ENCODE data around the gene ANKRD63. TPM values are rescaled to one million over a fixed set of nuclear protein-coding genes. Genes with fewer than 3 reads are reported as not detected.

The ANKRD63 gene
- total RNA-seq, 1 experiment from 2014 or later, result 1.2 TPM

DNA sequence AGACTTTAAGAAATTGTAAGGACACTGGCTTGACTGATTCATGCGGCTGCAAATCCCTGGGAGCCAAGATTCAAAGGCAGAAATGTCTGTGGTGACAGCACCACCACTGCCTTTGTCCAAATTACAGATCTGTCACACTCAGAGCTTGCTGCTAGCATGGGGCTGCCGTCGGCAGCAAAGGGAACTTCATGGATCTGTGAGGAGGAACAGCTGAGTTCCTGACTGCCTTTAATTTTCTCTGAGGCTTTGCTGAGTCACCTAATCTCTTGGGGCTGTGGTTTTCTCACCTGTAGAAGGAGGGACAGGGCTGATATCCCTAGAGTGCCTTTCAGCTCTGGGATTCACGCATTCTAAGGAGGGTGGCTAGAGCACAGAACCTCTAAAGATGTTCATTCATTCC lies 48.1 kb downstream of the ANKRD63 start:
- BruUV-seq (replicated peaks), result no TSS peak
- Histone ChIP-seq H3K36me3 (ENCODE audit: low read depth, low read length) (peaks cover 10% of the 10 kb centered on the region), H3K79me2 (ENCODE audit: low read length) (no peaks in the 10 kb centered on the region), H3K9me2 (replicated peaks; ENCODE audit: low read length) (no peaks in the 10 kb centered on the region), H4K20me1 (ENCODE audit: low read length) (no peaks in the 10 kb centered on the region), H3K4me2 (ENCODE audit: low read length) (no peak overlapping the region), H3K27ac (ENCODE audit: low read length) (no peak overlapping the region), H3K4me1 (ENCODE audit: insufficient read depth, low read length) (peaks cover 15% of the 10 kb centered on the region), H3K27me3 (ENCODE audit: low read length) (no peaks in the 10 kb centered on the region), H3K4me3 (ENCODE audit: low read length) (no peak overlapping the region), H3K9me3 (ENCODE audit: low read length) (no peaks in the 10 kb centered on the region), H2AFZ (ENCODE audit: low read length) (no peak overlapping the region), H3K9ac (ENCODE audit: low read length) (no peak overlapping the region), H3F3A (ENCODE audit: low read length, unreplicated experiment) (peaks cover 5% of the 10 kb centered on the region)
- DNase-seq (peak; percentile 28), ATAC-seq (no peak)
- POLR2A ChIA-PET (ENCODE audit: unreplicated experiment), result no interaction called here
- TF ChIP-seq, protein P1, sequence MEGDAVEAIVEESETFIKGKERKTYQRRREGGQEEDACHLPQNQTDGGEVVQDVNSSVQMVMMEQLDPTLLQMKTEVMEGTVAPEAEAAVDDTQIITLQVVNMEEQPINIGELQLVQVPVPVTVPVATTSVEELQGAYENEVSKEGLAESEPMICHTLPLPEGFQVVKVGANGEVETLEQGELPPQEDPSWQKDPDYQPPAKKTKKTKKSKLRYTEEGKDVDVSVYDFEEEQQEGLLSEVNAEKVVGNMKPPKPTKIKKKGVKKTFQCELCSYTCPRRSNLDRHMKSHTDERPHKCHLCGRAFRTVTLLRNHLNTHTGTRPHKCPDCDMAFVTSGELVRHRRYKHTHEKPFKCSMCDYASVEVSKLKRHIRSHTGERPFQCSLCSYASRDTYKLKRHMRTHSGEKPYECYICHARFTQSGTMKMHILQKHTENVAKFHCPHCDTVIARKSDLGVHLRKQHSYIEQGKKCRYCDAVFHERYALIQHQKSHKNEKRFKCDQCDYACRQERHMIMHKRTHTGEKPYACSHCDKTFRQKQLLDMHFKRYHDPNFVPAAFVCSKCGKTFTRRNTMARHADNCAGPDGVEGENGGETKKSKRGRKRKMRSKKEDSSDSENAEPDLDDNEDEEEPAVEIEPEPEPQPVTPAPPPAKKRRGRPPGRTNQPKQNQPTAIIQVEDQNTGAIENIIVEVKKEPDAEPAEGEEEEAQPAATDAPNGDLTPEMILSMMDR (conservative IDR thresholded peaks at IDR 0.05; ENCODE audit: low read depth, low read length), result no peak
- TF ChIP-seq EZH2phosphoT487 (IDR thresholded peaks at IDR 0.05; ENCODE audit: borderline replicate concordance, low read length) (no peak), EZH2 (IDR thresholded peaks at IDR 0.05; ENCODE audit: low read length, unreplicated experiment) (no peak)
- intact Hi-C loops (cut with micrococcal nuclease), result loop anchor here (5.0 kb wide), 1 partner anchor 38 kb away; no protein-coding TSS in a partner anchor
- CTCF ChIA-PET, result interaction anchor here (1.5 kb wide), 1 partner anchor 40 kb away, joined by 3 read pairs; no protein-coding TSS in a partner anchor

DNA sequence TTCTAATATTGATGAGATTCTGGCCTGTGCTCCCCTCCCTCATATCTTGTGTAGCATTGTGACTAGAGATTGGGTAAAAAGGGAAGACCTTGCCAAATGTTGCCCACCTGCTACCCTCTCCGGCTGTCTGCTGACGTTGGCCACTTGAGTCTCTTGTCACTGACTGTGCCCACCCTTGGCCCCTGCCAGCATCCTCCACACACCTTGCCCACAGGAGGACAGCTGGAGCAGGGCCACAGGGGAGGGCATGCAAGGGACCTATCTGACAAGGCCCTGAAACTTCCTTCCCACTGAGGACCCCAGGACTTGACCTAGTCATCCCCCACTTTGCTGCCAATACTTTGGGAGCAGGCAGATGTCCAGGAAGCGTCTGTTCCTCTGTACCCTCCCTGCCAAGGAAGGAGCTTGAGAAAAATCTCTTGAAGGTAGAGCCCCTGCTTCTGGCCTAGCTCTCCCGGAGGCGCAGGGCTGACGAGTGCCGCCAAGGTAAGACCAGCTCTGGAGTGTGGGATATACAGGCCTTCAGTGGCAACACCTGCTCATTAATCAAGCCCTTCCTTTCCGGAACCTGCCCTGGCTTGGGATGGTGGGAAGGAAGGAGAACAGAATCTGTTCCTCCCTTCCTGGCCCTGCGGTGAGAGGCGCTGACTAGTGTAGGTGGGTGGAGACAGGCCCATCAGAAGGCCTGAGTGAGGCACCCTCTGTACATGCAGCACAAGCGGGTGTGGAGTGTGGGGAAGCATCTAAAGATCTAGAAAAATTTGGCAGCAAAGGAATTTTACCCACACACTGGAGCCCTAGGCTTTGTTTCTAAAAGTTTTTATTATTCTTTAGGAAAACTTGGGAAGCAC lies 48.9 kb downstream of the ANKRD63 start:
- no peaks in the 10 kb centered on the region for H3K79me2 ChIP-seq (ENCODE audit: low read length)
- H3K27me3 ChIP-seq (ENCODE audit: low read length), result no peaks in the 10 kb centered on the region
- ChIA-PET POLR2A (ENCODE audit: unreplicated experiment) (no interaction called here), CTCF (interaction anchor here (1.5 kb wide), 1 partner anchor 41 kb away, joined by 3 read pairs; no protein-coding TSS in a partner anchor)
- no peak overlapping the region for H3K4me3 ChIP-seq (ENCODE audit: low read length)
- no peak overlapping the region for H2AFZ ChIP-seq (ENCODE audit: low read length)
- H3K27ac ChIP-seq (ENCODE audit: low read length), result no peak overlapping the region
- no peak overlapping the region for H3K9ac ChIP-seq (ENCODE audit: low read length)
- DNase-seq (no peak), ATAC-seq (no peak)
- H4K20me1 ChIP-seq (ENCODE audit: low read length), result no peaks in the 10 kb centered on the region
- intact Hi-C loops (cut with micrococcal nuclease), result no loop called here
- TF ChIP-seq, protein P1 (conservative IDR thresholded peaks at IDR 0.05; ENCODE audit: low read depth, low read length), result no peak
- no peak for TF ChIP-seq EZH2phosphoT487 (IDR thresholded peaks at IDR 0.05; ENCODE audit: borderline replicate concordance, low read length)
- TF ChIP-seq EZH2 (IDR thresholded peaks at IDR 0.05; ENCODE audit: low read length, unreplicated experiment), result no peak
- H3K4me1 ChIP-seq (ENCODE audit: insufficient read depth, low read length), result peaks cover 8% of the 10 kb centered on the region
- no peaks in the 10 kb centered on the region for H3K9me2 ChIP-seq (replicated peaks; ENCODE audit: low read length)
- H3K4me2 ChIP-seq (ENCODE audit: low read length), result no peak overlapping the region
- H3K36me3 ChIP-seq (ENCODE audit: low read depth, low read length), result peaks cover 16% of the 10 kb centered on the region
- BruUV-seq (replicated peaks), result no TSS peak
- no peaks in the 10 kb centered on the region for H3K9me3 ChIP-seq (ENCODE audit: low read length)
- no peaks in the 10 kb centered on the region for H3F3A ChIP-seq (ENCODE audit: low read length, unreplicated experiment)

DNA sequence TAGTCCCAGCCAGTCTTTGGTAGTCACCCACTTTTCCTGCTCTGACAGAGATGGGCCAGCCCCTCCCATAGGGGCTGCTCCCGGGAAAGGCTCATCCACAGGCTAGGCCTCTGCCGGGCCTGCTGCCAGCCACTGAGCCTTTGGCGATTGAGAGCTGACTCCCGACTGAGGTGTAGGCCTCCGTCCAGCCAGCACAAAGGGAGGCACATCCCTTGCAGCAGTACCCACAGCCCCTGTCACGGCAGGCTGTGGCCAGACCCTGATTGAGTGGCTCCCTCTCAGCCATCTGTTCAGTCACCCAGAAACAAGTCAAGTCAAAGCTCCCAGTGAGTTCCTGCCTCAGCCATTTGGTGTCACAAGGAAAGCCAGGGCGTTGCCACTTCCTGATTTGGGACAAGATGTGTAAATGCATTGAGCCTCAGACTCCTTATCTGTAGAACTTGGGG lies 50.2 kb downstream of the ANKRD63 start:
- Histone ChIP-seq H3K4me1 (ENCODE audit: insufficient read depth, low read length) (no peaks in the 10 kb centered on the region), H3K36me3 (ENCODE audit: low read depth, low read length) (peaks cover 22% of the 10 kb centered on the region), H4K20me1 (ENCODE audit: low read length) (no peaks in the 10 kb centered on the region), H3F3A (ENCODE audit: low read length, unreplicated experiment) (no peaks in the 10 kb centered on the region), H3K27ac (ENCODE audit: low read length) (no peak overlapping the region), H2AFZ (ENCODE audit: low read length) (no peak overlapping the region), H3K9me3 (ENCODE audit: low read length) (no peaks in the 10 kb centered on the region), H3K27me3 (ENCODE audit: low read length) (no peaks in the 10 kb centered on the region), H3K79me2 (ENCODE audit: low read length) (no peaks in the 10 kb centered on the region), H3K4me2 (ENCODE audit: low read length) (no peak overlapping the region), H3K9ac (ENCODE audit: low read length) (no peak overlapping the region), H3K4me3 (ENCODE audit: low read length) (no peak overlapping the region), H3K9me2 (replicated peaks; ENCODE audit: low read length) (no peaks in the 10 kb centered on the region)
- ChIA-PET CTCF (no interaction called here), POLR2A (ENCODE audit: unreplicated experiment) (no interaction called here)
- intact Hi-C loops (cut with micrococcal nuclease), result no loop called here
- ATAC-seq, result no peak
- BruUV-seq (replicated peaks), result no TSS peak
- TF ChIP-seq EZH2 (IDR thresholded peaks at IDR 0.05; ENCODE audit: low read length, unreplicated experiment), result no peak
- no peak for TF ChIP-seq EZH2phosphoT487 (IDR thresholded peaks at IDR 0.05; ENCODE audit: borderline replicate concordance, low read length)
- TF ChIP-seq, protein P1 (conservative IDR thresholded peaks at IDR 0.05; ENCODE audit: low read depth, low read length), result no peak
- no peak for DNase-seq
